ENCODE data around the gene RHNO1. TPM values are rescaled to one million over a fixed set of nuclear protein-coding genes. Genes with fewer than 3 reads are reported as not detected.

RHNO1 gene
- total RNA-seq, 4 donors from 2014 or later: 1.2 to 26.3 (median 12.4) TPM

GRCh38 chr12:2884810-2885209 is 7.8 kb downstream of the RHNO1 start:
- Histone ChIP-seq H3K27ac (no peak overlapping the region), H3K27me3 (no peaks in the 10 kb centered on the region), H3K4me1 (no peaks in the 10 kb centered on the region), H3K9me3 (no peaks in the 10 kb centered on the region), H3K36me3 (no peaks in the 10 kb centered on the region), H3K4me3 (no peak overlapping the region)
- no peak for DNase-seq
- intact Hi-C loops (cut with DNase I; ENCODE audit: low total_unique reads): no loop called here
- TF ChIP-seq, protein P1, sequence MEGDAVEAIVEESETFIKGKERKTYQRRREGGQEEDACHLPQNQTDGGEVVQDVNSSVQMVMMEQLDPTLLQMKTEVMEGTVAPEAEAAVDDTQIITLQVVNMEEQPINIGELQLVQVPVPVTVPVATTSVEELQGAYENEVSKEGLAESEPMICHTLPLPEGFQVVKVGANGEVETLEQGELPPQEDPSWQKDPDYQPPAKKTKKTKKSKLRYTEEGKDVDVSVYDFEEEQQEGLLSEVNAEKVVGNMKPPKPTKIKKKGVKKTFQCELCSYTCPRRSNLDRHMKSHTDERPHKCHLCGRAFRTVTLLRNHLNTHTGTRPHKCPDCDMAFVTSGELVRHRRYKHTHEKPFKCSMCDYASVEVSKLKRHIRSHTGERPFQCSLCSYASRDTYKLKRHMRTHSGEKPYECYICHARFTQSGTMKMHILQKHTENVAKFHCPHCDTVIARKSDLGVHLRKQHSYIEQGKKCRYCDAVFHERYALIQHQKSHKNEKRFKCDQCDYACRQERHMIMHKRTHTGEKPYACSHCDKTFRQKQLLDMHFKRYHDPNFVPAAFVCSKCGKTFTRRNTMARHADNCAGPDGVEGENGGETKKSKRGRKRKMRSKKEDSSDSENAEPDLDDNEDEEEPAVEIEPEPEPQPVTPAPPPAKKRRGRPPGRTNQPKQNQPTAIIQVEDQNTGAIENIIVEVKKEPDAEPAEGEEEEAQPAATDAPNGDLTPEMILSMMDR (IDR thresholded peaks at IDR 0.05): no peak
- TF ChIP-seq POLR2A (IDR thresholded peaks at IDR 0.05): no peak

GRCh38 chr12:2886768-2887450 is 9.9 kb downstream of the RHNO1 start:
- no peaks in the 10 kb centered on the region for H3K36me3 ChIP-seq
- no peaks in the 10 kb centered on the region for H3K9me3 ChIP-seq
- no peaks in the 10 kb centered on the region for H3K27me3 ChIP-seq
- intact Hi-C loops (cut with DNase I; ENCODE audit: low total_unique reads): no loop called here
- no peak for DNase-seq
- no peaks in the 10 kb centered on the region for H3K4me1 ChIP-seq
- no peak overlapping the region for H3K4me3 ChIP-seq
- TF ChIP-seq, protein P1 (IDR thresholded peaks at IDR 0.05): no peak
- no peak for TF ChIP-seq POLR2A (IDR thresholded peaks at IDR 0.05)
- H3K27ac ChIP-seq: no peak overlapping the region

DNA sequence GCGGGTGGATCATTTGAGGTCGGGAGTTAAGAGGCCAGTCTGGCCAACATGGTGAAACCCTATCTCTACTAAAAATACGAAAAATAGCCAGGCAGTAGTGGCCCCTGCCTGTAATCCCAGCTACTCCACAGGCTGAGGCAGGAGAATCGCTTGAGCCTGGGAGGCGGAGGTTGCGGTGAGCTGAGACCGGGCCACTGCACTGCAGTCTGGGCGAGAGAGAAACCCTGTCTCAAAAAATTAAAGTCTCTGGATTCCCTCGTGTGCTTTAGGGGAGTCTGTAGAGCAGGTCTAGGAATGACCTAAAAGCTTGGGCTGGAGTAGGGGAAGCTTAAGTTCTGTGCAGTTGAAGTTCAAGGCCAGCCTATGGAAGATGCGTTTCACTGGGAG is 13.0 kb downstream of the RHNO1 start:
- no peaks in the 10 kb centered on the region for H3K36me3 ChIP-seq
- H3K9me3 ChIP-seq: no peaks in the 10 kb centered on the region
- peaks cover 0 to 4% of the 10 kb centered on the region in 2 donors for H3K4me1 ChIP-seq
- peak overlapping the region; percentile 68 to 88 for H3K4me3 ChIP-seq
- no peaks in the 10 kb centered on the region for H3K27me3 ChIP-seq
- H3K27ac ChIP-seq: peak overlapping the region; percentile 91 to 93
- intact Hi-C loops (cut with DNase I; ENCODE audit: low total_unique reads): no loop called here
- TF ChIP-seq POLR2A (IDR thresholded peaks at IDR 0.05): no peak
- TF ChIP-seq, protein P1 (IDR thresholded peaks at IDR 0.05): no peak
- no peak for DNase-seq

DNA sequence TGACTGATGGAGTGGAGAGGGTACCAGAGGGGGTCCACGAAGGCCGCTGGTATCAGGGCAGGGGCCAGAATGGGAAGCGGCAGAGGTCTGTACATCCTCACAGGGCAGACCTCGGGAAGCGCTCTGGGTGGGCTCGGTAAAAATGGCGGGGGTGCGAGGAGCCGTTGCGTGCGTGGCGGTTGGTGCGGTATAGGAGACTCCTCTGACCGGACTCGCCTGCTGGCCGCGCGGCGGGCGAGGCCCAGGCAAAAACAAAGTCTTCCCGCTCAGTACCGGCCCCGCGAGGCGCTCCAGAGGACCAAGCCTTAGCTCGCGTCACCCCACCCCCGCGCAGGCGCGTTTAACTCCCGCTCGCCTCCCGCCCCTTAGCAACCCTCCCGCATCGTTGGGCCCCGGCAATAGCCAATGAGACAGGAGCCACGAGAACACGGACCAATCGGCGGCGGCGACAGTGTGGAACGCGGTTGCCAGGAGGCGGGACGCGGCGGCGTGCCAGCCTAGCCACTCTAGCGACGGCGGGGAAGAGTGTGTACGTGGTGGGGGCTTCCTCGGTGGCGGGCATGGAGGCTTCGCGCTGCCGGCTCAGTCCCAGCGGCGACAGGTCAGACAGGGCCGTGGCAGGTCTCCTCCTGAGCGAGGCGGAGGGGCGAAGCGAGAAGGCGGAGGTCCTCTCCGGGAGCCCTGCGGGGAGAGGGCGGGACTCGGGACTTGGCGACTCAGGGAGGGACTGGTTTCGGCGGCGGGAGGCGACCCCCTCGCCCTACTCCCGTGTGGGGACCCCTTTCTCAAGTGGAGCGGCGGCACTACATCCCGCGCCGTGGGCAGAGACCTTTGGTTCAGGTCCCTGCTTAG is 13.6 kb downstream of the RHNO1 start, which contains the start of gene TULP3:
TSS of gene TULP3 (plus strand) at position 504 of the 852 bp plus-strand sequence. CDS start at position 561, 57 bp downstream.
- peaks cover 0 to 4% of the 10 kb centered on the region in 2 donors for H3K4me1 ChIP-seq
- no peaks in the 10 kb centered on the region for H3K9me3 ChIP-seq
- peak within 1 kb of the TSS; percentile 68 to 88 for H3K4me3 ChIP-seq
- no peaks in the 10 kb centered on the region for H3K27me3 ChIP-seq
- intact Hi-C loops (cut with DNase I; ENCODE audit: low total_unique reads): no loop called here
- peak within 1 kb of the TSS; percentile 91 to 93 for H3K27ac ChIP-seq
- H3K36me3 ChIP-seq: no peaks in the 10 kb centered on the region
- DNase-seq: peak; percentile 99
- TF ChIP-seq POLR2A (IDR thresholded peaks at IDR 0.05): peak; percentile 92 to 98
- TF ChIP-seq, protein P1 (IDR thresholded peaks at IDR 0.05): peak in 2 of 4 experiments; percentile 2 to 13
